ENCODE data around the gene DRC1.

DRC1 gene

DNA sequence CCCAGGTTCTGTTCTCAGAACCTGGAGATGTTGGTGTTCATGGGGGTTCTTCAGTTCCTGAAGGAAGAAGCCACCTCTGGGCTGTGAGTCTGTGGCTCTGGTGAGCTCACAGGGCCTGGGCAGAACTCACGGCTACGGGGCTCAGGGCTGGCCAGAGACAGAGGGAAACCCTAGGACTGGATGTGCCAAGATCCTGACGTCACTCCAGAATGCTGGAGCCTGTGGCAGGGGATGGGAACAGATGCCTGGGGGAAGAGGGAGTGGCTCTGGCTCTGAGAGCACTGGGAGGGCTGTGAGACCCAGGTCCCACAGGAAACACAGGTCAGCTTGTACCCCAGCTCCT, 76.2 kb downstream of the DRC1 start, which contains the start of gene OTOF:
TSS of gene OTOF (minus strand) at position 214 of the 343 bp plus-strand sequence.
- no peak for DNase-seq (ENCODE audit: low read depth in 2 of 2)

DNA sequence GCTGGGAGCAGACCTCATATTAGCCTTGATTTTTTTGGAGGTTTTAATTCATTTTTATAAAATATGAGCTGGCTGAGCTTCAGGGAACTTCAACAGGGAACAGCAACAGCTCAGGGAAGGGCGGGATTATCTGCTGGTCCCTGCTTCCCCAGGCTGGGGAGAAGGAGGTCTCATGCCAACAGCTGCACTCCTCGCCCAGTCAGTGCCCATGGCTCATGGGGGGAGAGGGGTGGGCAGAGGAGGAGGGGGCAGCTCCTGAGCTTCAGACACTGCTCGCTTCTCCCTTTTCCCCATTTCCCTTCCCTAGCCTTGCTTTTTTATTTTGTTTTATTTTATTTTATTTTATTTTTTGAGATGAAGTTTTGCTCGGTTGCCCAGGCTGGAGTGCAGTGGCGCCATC, 76.6 kb downstream of the DRC1 start:
- no peak for DNase-seq (ENCODE audit: low read depth in 2 of 2)

DNA sequence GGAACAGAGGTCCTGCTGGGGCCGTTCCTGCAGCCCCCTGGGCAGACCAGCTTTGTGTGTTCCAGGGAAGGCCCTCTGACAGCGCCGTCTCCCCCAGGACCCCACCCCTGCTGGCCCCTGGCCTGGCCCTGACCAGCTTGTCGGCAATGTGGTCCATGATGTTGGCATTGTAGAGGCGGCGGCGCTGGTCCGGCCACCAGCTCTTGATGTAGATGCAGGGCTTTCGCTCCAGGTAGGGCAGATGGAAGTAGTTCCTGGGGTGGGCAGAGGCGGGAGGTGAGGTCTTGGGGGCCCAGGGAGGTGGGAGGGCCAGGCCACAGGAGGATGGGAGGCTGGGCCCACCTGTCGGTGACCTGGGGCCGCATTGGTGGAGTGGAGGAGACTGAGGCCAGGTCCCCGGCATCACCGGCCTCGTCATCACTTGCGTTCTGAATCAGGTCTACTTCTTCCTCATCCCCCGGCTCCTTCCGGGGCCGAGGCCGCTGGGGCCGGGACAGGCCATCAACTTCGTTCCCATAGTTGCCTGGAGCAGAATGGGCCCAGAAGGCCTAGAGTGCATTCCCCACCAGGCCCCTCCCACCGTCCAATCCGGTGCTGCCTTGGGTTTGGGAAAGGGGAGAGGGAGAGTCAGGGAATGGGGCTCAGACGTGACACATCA, 77.5 kb downstream of the DRC1 start:
- no peak for DNase-seq (ENCODE audit: low read depth in 2 of 2)

- DNase-seq (ENCODE audit: low read depth in 2 of 2), result no peak
Observed at GRCh38 chr2:26479789-26480565, 78.3 kb downstream of the DRC1 start.

GRCh38 chr2:26480566-26481423, 79.1 kb downstream of the DRC1 start:
- no peak for DNase-seq (ENCODE audit: low read depth in 2 of 2)

- no peak for DNase-seq (ENCODE audit: low read depth in 2 of 2)
Observed at GRCh38 chr2:26481706-26482105, 80.0 kb downstream of the DRC1 start.

- DNase-seq (ENCODE audit: low read depth in 2 of 2), result no peak
Observed at GRCh38 chr2:26482211-26483026, 80.7 kb downstream of the DRC1 start.

DNA sequence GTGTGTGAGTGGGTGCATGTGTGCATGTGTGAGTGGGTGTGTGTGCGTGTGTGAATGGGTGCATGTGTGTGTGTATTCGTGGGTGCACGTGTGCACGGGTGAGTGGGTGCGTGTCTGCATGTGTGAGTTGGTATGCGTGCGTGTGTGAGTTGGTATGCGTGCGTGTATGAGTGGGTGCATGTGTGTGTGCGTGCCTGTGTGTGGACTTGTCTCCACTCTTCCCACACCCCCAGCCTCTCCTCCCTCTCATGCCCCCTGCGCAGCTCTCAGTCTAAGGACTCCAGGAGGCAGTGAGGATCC, 81.3 kb downstream of the DRC1 start:
- no peak for DNase-seq (ENCODE audit: low read depth in 2 of 2)

- no peak for DNase-seq (ENCODE audit: low read depth in 2 of 2)
Observed at GRCh38 chr2:26483516-26483915, 81.8 kb downstream of the DRC1 start.

GRCh38 chr2:26483957-26484565, 82.3 kb downstream of the DRC1 start:
- DNase-seq (ENCODE audit: low read depth in 2 of 2), result no peak

DNA sequence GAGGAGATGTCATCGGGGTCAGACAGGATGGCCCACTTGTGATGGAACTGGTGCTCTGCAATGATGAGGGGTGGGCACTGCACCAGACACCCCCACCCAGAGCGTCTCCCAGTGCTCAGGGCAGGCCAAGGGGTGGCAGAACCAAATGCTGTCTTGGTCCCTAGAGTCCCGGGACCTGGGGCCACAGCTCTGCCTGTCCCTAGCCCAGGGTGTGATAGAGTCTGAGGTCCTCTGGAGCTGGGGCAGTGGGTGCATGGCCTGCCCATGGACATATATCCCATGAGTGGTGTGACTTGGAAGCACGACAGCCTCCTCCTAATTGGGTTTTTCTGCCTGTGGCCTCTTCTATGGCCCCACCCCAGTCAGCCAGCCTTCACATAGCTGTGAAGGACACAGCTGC, 82.9 kb downstream of the DRC1 start:
- DNase-seq (ENCODE audit: low read depth in 2 of 2), result no peak

DNA sequence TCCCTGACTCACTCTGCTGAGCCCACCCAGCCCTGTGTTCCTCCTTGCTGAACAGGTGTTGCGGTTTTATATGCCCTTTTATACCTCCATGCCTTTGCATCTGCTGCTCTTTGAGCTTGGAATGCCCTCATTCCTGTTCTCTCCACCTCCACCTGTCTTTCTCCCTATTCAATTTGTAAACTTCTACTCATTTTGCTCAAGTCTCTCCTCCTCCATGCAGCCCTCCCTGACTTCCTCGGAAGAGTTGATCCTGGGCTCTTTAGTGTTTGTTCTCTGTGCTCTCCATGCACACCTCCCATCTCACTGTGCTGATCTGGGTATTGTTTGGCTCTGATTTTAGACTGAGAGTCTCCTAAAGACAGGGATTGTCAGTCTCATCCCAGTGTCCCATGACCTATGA, 83.4 kb downstream of the DRC1 start:
- DNase-seq (ENCODE audit: low read depth in 2 of 2), result no peak

GRCh38 chr2:26485725-26486418, 84.2 kb downstream of the DRC1 start:
- DNase-seq (ENCODE audit: low read depth in 2 of 2), result no peak

GRCh38 chr2:26486789-26487188, 85.1 kb downstream of the DRC1 start:
- DNase-seq (ENCODE audit: low read depth in 2 of 2), result no peak

DNA sequence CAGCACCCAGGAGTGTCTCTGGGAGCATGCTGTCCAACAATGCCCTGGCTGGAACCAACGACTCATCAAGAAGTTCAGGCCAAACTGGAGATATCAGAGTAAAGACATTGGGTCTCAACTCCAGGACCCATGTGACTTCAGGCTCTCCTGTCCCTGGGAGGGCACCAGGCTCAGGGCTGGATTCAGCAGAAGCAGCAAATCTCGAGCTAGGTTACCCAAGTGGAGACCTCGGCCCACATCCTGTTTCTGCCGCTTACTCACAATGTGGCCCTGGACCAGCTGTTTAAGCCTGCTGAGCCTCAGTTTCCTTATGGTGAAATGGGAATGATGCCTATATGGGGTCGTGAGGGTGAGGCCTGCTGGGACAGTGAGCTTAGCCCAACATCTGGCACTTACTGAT, 85.5 kb downstream of the DRC1 start:
- no peak for DNase-seq (ENCODE audit: low read depth in 2 of 2)

GRCh38 chr2:26488463-26489212, 86.9 kb downstream of the DRC1 start:
- DNase-seq (ENCODE audit: low read depth in 2 of 2), result no peak

GRCh38 chr2:26489213-26489850, 87.6 kb downstream of the DRC1 start:
- no peak for DNase-seq (ENCODE audit: low read depth in 2 of 2)

DNA sequence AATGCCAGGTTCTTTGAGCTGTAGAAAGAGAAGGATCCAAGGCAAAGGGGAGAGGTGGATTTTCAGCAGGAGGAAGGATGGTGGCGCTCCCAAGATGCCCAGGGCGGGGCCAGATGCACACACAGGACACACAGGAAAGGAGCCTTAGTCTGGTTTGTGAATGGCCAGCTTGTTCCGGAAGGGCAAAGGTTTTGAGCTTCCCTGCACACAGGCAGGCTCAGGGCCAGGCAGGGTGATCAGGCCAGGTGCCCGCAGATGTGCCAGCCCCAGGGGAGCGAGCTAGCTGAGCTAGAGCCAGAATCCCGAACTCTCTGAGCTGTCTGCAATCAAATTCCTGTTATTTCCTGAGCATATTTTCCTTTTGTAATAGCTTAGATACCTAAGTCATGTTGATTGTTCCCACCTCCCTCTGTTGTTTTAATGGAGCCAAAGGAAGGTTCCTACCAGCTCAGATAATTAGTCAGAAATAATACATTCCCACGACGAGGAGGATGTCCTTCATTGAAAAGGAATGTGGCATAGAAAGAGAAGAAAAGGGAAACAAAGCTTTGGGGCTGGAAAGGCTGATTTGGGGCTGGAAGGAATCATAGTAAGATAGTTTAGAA, 89.9 kb downstream of the DRC1 start:
- no peak for DNase-seq (ENCODE audit: low read depth in 2 of 2)

Data from stimulated activated CD4-positive, alpha-beta T cell treated with anti-CD3 and anti-CD28 coated beads, Interleukin-15, amount 100 ng/mL, for 48 hours (primary cell).